GM12878 (cell line): ENCODE results near the gene SYT4. TPM values are rescaled to one million over a fixed set of nuclear protein-coding genes. Genes with fewer than 3 reads are reported as not detected.

Experiments
- ATAC-seq: fragments of 200-7000 bp; cut with Tn5 transposase; 3 replicates; pipeline ENCODE4 v1.9.1; 2020; ENCODE audit warnings: mild to moderate bottlenecking, moderate library complexity
- BruUV-seq: library from RNA; stranded (reverse); fragments of 400-500 nt; replicated peaks from 2 replicates; lab custom pipeline; 2021; lab: Mats Ljungman, UMichigan
- CTCF ChIA-PET: fragments of 300-600 bp; sonication (Branson Sonifier 250); formaldehyde crosslinking; extraction: SDS; loops from one replicate; lab custom pipeline; 2021; ENCODE audit warnings: inconsistent platforms; lab: Yijun Ruan, JAX
- POLR2A ChIA-PET: fragments of 350-600 bp; formaldehyde crosslinking; extraction: SDS; loops from one replicate; lab custom pipeline; 2021; ENCODE audit warnings: inconsistent platforms; lab: Charles Lee
- RAD21 ChIA-PET: fragments of 300-600 bp; sonication (Branson Sonifier 250); formaldehyde crosslinking; loops from one replicate; lab custom pipeline; 2023; ENCODE audit warnings: antibody characterized with exemption; ENCODE audit not compliant: unreplicated experiment; lab: Charles Lee
- SMC1A ChIA-PET: fragments of 300-600 bp; sonication (Branson Sonifier 250); formaldehyde crosslinking; loops from one replicate; lab custom pipeline; 2023; ENCODE audit not compliant: unreplicated experiment, uncharacterized antibody; lab: Charles Lee
- DNase-seq: peaks from one replicate; pipeline ENCODE4 v3.0.0-alpha.2; 2011; ENCODE audit warnings: low read depth, low spot score
- FAIRE-seq: peaks from 3 replicates; lab custom pipeline; 2011; peaks lifted over from hg19 to GRCh38; lab: Jason Lieb, UNC
- H2AFZ ChIP-seq: 2 replicates; pipeline ENCODE4 v1.6.0; 2011; ENCODE audit warnings: low read depth, low read length, control low read depth; ENCODE audit not compliant: control insufficient read depth
- H3K27ac ChIP-seq: 2 replicates; pipeline ENCODE4 v1.5.1; 2011; ENCODE audit warnings: control low read depth; ENCODE audit not compliant: control insufficient read depth, insufficient read depth
- H3K27me3 ChIP-seq, 2 experiments: replicated peaks in 1 of 2; 2 replicates each; pipeline versions ENCODE4 v1.6.0 to v1.6.1; 2011; ENCODE audit warnings: low read length in 1 of 2; ENCODE audit not compliant: control insufficient read depth in 2 of 2, insufficient read depth in 2 of 2
- H3K36me3 ChIP-seq, 2 experiments: 2 replicates each; pipeline ENCODE4 v1.5.1; 2011; ENCODE audit warnings: low read length in 1 of 2; ENCODE audit not compliant: control insufficient read depth in 2 of 2, insufficient read depth in 2 of 2
- H3K4me1 ChIP-seq: 2 replicates; pipeline ENCODE4 v1.6.1; 2011; ENCODE audit warnings: mild to moderate bottlenecking, low read length, moderate library complexity, mixed read lengths; ENCODE audit not compliant: control insufficient read depth, insufficient read depth
- H3K4me2 ChIP-seq: 2 replicates; pipeline ENCODE4 v1.6.0; 2011; ENCODE audit warnings: control low read depth; ENCODE audit not compliant: control insufficient read depth, insufficient read depth
- H3K4me3 ChIP-seq: fragments of 200-600 bp; sonication (generic); 2 replicates; pipeline ENCODE4 v1.5.1; 2016
- H3K79me2 ChIP-seq: 2 replicates; pipeline ENCODE4 v1.6.0; 2011; ENCODE audit warnings: low read length; ENCODE audit not compliant: control insufficient read depth, insufficient read depth
- H3K9ac ChIP-seq: 2 replicates; pipeline ENCODE4 v1.8.0; 2011; ENCODE audit warnings: low read length, control low read depth, mixed read lengths; ENCODE audit not compliant: control insufficient read depth, insufficient read depth
- H3K9me3 ChIP-seq: replicated peaks from 3 replicates; pipeline ENCODE4 v1.5.1; 2011; ENCODE audit warnings: mild to moderate bottlenecking, low read length; ENCODE audit not compliant: control insufficient read depth, insufficient read depth
- H4K20me1 ChIP-seq: 2 replicates; pipeline ENCODE4 v1.6.0; 2011; ENCODE audit not compliant: control insufficient read depth, insufficient read depth
- ATF7 ChIP-seq: fragments of 450-650 bp; IDR thresholded peaks from 2 replicates; pipeline ENCODE4 v1.6.1; 2016; ENCODE audit warnings: low read depth, mild to moderate bottlenecking
- BHLHE40 ChIP-seq, 2 experiments: fragments of 450-650 bp in 1 of 2; IDR thresholded peaks; 2 replicates each; pipeline ENCODE4 v1.6.1; 2011 to 2017; ENCODE audit warnings: low read depth in 2 of 2, borderline replicate concordance in 1 of 2, improper control_type of control experiment in 1 of 2, low read length in 1 of 2, mild to moderate bottlenecking in 1 of 2
- CHD4 ChIP-seq: fragments of 200-600 bp; sonication (generic); IDR thresholded peaks from 2 replicates; pipeline ENCODE4 v1.6.1; 2016; ENCODE audit warnings: mild to moderate bottlenecking
- ESRRA ChIP-seq: IDR thresholded peaks from 2 replicates; pipeline ENCODE4 v1.6.1; 2012; ENCODE audit warnings: mild to moderate bottlenecking, low read length, improper control_type of control experiment
- IKZF1 ChIP-seq: fragments of 450-650 bp; conservative IDR thresholded peaks from 2 replicates; pipeline ENCODE4 v1.6.1; 2017; ENCODE audit warnings: antibody characterized with exemption, mild to moderate bottlenecking
- IRF4 ChIP-seq: IDR thresholded peaks from 2 replicates; pipeline ENCODE4 v1.6.1; 2011; ENCODE audit warnings: low read depth, low read length
- MXI1 ChIP-seq: fragments of 150-350 bp; IDR thresholded peaks from 2 replicates; pipeline ENCODE4 v1.6.1; 2011; ENCODE audit warnings: low read depth, mild to moderate bottlenecking, inconsistent platforms, low read length, improper control_type of control experiment
- NFXL1 ChIP-seq: fragments of 450-650 bp; IDR thresholded peaks from 2 replicates; pipeline ENCODE4 v1.6.1; 2017; ENCODE audit warnings: antibody characterized with exemption, mild to moderate bottlenecking, borderline replicate concordance
- PAX8 ChIP-seq: fragments of 450-650 bp; IDR thresholded peaks from 2 replicates; pipeline ENCODE4 v1.6.1; 2017; ENCODE audit warnings: mild to moderate bottlenecking, moderate library complexity
- RAD21 ChIP-seq: IDR thresholded peaks from 2 replicates; pipeline ENCODE4 v1.6.1; 2011; ENCODE audit warnings: mild to moderate bottlenecking, low read depth, low read length, moderate library complexity; ENCODE audit not compliant: insufficient read depth
- RBBP5 ChIP-seq: fragments of 200-600 bp; sonication (generic); conservative IDR thresholded peaks from 2 replicates; pipeline ENCODE4 v1.6.1; 2016
- SMAD1 ChIP-seq: fragments of 450-650 bp; IDR thresholded peaks from 2 replicates; pipeline ENCODE4 v1.6.1; 2018; ENCODE audit warnings: mild to moderate bottlenecking, low read depth; ENCODE audit not compliant: partially characterized antibody
- USF1 ChIP-seq: IDR thresholded peaks from 2 replicates; pipeline ENCODE4 v1.6.1; 2011; ENCODE audit warnings: borderline replicate concordance, low read depth, mild to moderate bottlenecking, moderate library complexity, mixed read lengths, low read length; ENCODE audit not compliant: insufficient read depth; ENCODE audit errors: extremely low read length
- ZNF384 ChIP-seq: IDR thresholded peaks from 2 replicates; pipeline ENCODE4 v1.6.1; 2012; ENCODE audit warnings: low read depth, mild to moderate bottlenecking, low read length, improper control_type of control experiment, borderline replicate concordance
- ZNF592 ChIP-seq: fragments of 450-650 bp; IDR thresholded peaks from 2 replicates; pipeline ENCODE4 v1.6.1; 2017; ENCODE audit warnings: mild to moderate bottlenecking, moderate library complexity
- WGBS: methylation state at CpG from one replicate; pipeline ENCODE4 v1.1.6; 2016; ENCODE audit warnings: low lambda C conversion rate; ENCODE audit not compliant: insufficient replicate concordance, insufficient coverage; ENCODE audit errors: missing lambda C conversion rate; 5-methylcytosine and 5-hydroxymethylcytosine counted together
- in situ Hi-C: fragments of 300-500 bp; cut with MboI; formaldehyde crosslinking; loops from 9 replicates; pipeline ENCODE4 v1.14.3; 2018; ENCODE audit warnings: mixed read lengths
- intact Hi-C: fragments of 100-400 bp; cut with micrococcal nuclease; formaldehyde crosslinking; loops from one replicate; pipeline ENCODE4 v1.14.2; 2022; ENCODE audit not compliant: unreplicated experiment
- polyA plus RNA-seq, 11 experiments: library from polyadenylated mRNA; depleted of rRNA in 4 of 11; unstranded in 6 of 11; stranded (reverse) in 5 of 11; fragments of >200 nt; fragmentation: Nextera tagmentation in 4 of 11; fragmentation: Illumina TruSeq in 1 of 11; extraction: Ambion mirVana in 4 of 11; extraction: Trizol in 1 of 11; gene quantifications; 1 replicate in 1 of 11; 2 replicates in 10 of 11; pipeline versions ENCODE4 v1.2.1 to v1.2.3, GENCODE V29; 2011 to 2016; ENCODE audit warnings: inconsistent platforms in 2 of 11, missing spikeins in 2 of 11, low read depth in 1 of 11
- total RNA-seq, 4 experiments: library from RNA; depleted of rRNA in 3 of 4; stranded (reverse); fragments of >200 nt in 3 of 4; fragmentation: Illumina TruSeq in 1 of 4; extraction: Trizol in 1 of 4; gene quantifications; 2 replicates each; pipeline versions ENCODE4 v1.2.1 to v1.2.3, GENCODE V29; 2013 to 2021

Gene SYT4
- total and polyA plus RNA-seq, 10 of the 15 experiments (the other 5 are each of a cell fraction or from before 2014, with no cell fraction given) = 0.09 to 0.18 (median 0.11) TPM; not detected in 7

- Histone ChIP-seq H3K27me3 (peaks cover 1 to 2% of the 10 kb centered on the region in 2 experiments; a peak in 3 of 4 replicates), H3K4me1 (no peaks in the 10 kb centered on the region), H3K79me2 (no peaks in the 10 kb centered on the region), H3K4me2 (no peak overlapping the region), H3K27ac (no peak overlapping the region), H3K9me3 (no peaks in the 10 kb centered on the region), H4K20me1 (no peaks in the 10 kb centered on the region), H3K36me3 (no peaks in the 10 kb centered on the region), H2AFZ (no peak overlapping the region), H3K4me3 (no peak overlapping the region), H3K9ac (no peak overlapping the region)
- SMC1A ChIA-PET = interaction anchor here (1.2 kb wide), 1 partner anchor 890 kb away, joined by 4 read pairs; no protein-coding TSS in a partner anchor
- CTCF ChIA-PET = interaction anchor here (1.1 to 1.3 kb wide), 2 partner anchors 978 to 1162 kb away, joined by 3 to 4 read pairs; no protein-coding TSS in a partner anchor
- DNase-seq (no peak), FAIRE-seq (no peak), ATAC-seq (no peak)
- BruUV-seq = no TSS peak
- WGBS = 0% methylated on average over 3 of the region's 3 CpGs
- TF ChIP-seq RAD21 (no peak), NFXL1 (no peak), CHD4 (no peak), SMAD1 (no peak), ESRRA (no peak), ZNF592 (no peak), ATF7 (no peak), BHLHE40 (IDR thresholded peaks at IDR 0.05; ENCODE audit: borderline replicate concordance in 1 of 2, low read depth in 2 of 2, low read length in 1 of 2) (no peak), MXI1 (no peak), RBBP5 (no peak), IKZF1 (no peak), PAX8 (no peak), IRF4 (no peak), ZNF384 (no peak), USF1 (no peak)
- in situ Hi-C loops (loop anchor here (10.0 kb wide), 1 partner anchor 1172 kb away; no protein-coding TSS in a partner anchor), intact Hi-C loops (no loop called here)
- POLR2A ChIA-PET = no interaction called here
- RAD21 ChIA-PET = no interaction called here
Observed at GRCh38 chr18:43276491-43276890, 799 bp downstream of the SYT4 start.
